HG02571 (cell line): ENCODE data around the gene SDF4.

Experiments
- ATAC-seq: cut with Tn5 transposase; IDR thresholded peaks from one replicate; pipeline ENCODE4 v1.9.1; 2021; ENCODE audit warnings: mild to moderate bottlenecking, moderate library complexity; ENCODE audit not compliant: unreplicated experiment

The SDF4 gene

GRCh38 chr1:1229770-1230169 is 2.0 kb downstream of the SDF4 start:
- ATAC-seq, result no peak

DNA sequence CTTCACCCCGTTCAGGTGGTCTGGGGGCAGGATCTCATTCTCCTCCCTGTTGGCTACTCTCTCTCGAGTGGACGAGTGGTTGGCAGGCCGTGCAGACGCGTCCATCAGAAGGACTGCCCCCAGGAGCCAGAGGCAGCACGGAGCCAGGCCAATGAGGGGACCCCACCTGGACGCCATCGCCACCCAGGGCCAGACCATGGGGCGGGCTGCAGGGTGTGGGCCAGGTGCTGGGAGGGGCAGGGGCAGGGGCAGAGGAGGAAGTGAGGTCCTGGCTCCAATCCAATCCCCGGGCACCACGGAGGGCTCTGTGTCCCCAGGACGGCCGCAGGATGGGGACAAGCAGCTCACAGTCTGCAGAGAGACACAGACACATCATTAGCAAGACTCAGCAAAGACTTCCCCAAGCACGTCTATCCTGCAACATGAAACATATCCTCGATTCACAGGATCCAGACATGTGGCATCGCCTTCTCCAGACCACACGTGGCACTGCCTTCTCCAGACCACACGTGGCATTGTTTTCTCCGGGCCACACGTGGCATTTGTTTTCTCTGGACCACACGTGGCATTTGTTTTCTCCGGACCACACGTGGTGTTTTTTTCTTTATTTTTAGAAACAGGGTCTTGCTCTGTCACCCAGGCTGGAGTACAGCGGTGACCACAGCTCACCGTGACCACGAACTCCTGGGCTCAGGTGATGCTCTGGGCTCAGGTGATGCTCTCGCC is 3.0 kb downstream of the SDF4 start:
- no peak for ATAC-seq

- no peak for ATAC-seq
Measured at GRCh38 chr1:1228187-1228586, 3.6 kb downstream of the SDF4 start.

DNA sequence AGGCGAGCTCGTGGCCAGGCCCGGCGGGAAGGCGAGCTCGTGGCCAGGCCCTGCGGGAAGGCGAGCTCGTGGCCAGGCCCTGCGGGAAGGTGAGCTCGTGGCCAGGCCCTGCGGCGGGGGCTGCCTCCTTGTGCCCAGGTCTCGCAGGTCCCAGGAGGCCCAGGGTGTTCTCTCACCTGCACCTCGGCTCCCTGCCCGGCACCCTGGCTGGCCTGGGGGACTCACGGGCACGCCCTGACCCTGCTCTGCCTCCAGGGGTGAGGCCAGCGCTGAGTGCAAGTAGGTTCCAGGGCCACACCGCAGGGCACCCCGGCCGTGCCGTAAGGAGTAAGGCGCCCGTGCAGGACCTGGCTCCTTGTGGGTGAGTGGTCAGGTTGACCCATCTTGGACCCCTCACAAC is 4.4 kb downstream of the SDF4 start:
- ATAC-seq, result no peak

- ATAC-seq, result no peak
Measured at GRCh38 chr1:1226566-1227362, 5.0 kb downstream of the SDF4 start.

DNA sequence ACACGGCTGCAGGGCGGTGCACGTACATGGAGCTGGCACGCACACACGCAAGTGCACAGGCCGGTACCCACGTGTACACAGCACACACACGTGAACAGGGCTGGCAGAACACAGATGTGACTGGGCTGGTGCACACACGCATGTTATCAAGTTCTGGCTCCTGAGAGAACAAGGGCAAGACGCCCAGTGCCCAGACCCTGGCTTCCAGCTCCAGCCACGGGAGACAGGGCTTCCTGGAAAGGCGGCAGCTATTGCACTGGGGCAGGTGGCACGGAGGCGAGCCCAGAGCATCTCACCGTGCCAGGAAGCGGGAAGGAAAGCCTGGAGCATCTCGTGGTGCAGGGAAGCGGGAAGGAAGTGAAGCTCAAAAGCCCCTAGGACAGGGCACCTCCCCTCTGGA is 5.9 kb downstream of the SDF4 start:
- no peak for ATAC-seq

- no peak for ATAC-seq
Measured at GRCh38 chr1:1225238-1225845, 6.5 kb downstream of the SDF4 start.

- ATAC-seq, result no peak
Measured at GRCh38 chr1:1223891-1224290, 7.9 kb downstream of the SDF4 start.

DNA sequence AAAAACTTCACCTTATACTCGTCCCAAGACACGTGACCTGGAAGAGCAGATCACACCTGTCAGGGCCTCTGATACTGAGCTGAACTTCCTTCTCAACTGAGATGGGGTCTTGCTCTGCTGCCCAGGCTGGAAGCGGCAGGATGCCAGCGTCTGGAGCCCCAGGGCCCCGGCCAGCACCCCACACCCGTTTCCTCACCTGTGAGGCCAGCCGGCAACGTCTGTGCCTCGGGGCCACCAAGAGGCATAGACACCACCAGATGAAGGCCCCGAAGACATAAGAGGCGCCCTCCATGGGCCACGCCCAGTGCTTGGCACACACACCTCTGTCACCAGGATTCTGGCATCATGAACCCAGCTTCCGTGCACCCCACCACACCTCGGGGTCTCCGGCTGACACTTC is 8.5 kb downstream of the SDF4 start:
- no peak for ATAC-seq

GRCh38 chr1:1222575-1223225 is 9.1 kb downstream of the SDF4 start:
- no peak for ATAC-seq

- ATAC-seq, result no peak
Measured at GRCh38 chr1:1221887-1222574, 9.8 kb downstream of the SDF4 start.

GRCh38 chr1:1220197-1220596 is 11.6 kb downstream of the SDF4 start:
- ATAC-seq, result no peak

GRCh38 chr1:1219341-1219740 is 12.5 kb downstream of the SDF4 start:
- no peak for ATAC-seq

GRCh38 chr1:1218524-1219200 is 13.1 kb downstream of the SDF4 start:
- no peak for ATAC-seq

DNA sequence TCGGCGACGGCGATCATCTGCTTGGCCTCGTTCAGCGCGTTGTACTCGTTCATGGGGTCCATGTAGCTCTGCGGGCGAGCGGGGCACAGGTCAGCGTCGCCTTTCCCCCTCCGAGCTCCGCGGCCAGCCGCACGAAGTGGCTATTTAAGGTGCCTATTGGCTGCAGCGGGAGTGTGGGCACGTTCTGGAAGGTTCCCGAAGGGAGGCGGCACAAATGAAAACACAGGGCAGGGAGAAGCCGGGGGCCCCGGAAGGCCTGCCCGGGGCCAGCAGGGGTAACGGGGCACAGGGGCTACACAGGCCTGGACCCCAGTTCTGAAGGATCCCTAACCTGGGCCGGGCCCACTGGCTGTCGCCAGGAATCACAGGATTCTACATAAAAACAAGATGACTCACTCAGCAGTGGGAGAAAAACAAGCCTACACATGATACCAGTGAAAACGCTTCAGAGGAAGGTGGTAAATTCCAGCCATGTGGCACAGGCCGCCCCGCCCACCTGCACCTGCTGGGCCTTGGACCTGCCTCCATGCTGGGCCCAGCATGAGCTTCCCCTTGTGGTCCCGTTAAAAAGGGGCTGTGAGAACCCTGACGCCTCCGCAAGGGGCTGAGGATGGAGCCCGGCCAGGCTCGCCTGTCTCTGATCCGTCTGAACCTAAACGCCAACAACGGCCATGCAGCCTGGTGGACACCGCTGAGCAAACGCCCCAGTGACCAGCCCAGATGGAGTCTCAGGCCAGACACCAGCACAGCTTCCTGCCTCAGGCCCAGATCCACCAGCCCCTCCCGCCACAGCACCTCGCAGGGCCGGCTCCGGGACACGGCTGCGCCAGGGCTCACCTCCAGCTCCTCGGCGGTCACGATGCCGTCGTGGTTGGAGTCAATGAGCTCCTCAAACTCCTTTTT is 13.9 kb downstream of the SDF4 start:
- ATAC-seq, result no peak

- no peak for ATAC-seq
Measured at GRCh38 chr1:1216770-1217620, 14.8 kb downstream of the SDF4 start.

GRCh38 chr1:1215881-1216605 is 15.8 kb downstream of the SDF4 start:
- ATAC-seq, result no peak
